Subcutaneous adipose tissue (tissue), 4 donors: Measurements from ENCODE around the gene CRB2. TPM values are rescaled to one million over a fixed set of nuclear protein-coding genes. Genes with fewer than 3 reads are reported as not detected.

Experiments used
- CTCF ChIP-seq: fragments of 450-650 bp; IDR thresholded peaks from one replicate; pipeline ENCODE4 v1.5.1; 2016; ENCODE audit warnings: low read depth, mild to moderate bottlenecking, control low read depth, antibody characterized with exemption, moderate library complexity
- total RNA-seq, 4 donors: library from RNA; depleted of rRNA; stranded (reverse); fragments of >200 nt; gene quantifications; one replicate each; pipeline ENCODE4 v1.1.0, GENCODE V29; 2016

Gene CRB2
- total RNA-seq, 4 donors from 2014 or later, result 0.33 TPM; not detected in 3

GRCh38 chr9:123361731-123362510 lies 5.9 kb downstream of the CRB2 start:
- TF ChIP-seq CTCF, result no peak

GRCh38 chr9:123362856-123363255 lies 6.9 kb downstream of the CRB2 start:
- TF ChIP-seq CTCF, result no peak

GRCh38 chr9:123364241-123364824 lies 8.3 kb downstream of the CRB2 start:
- TF ChIP-seq CTCF, result no peak

GRCh38 chr9:123365287-123365880 lies 9.4 kb downstream of the CRB2 start:
- TF ChIP-seq CTCF, result no peak

GRCh38 chr9:123365881-123366528 lies 10.0 kb downstream of the CRB2 start:
- no peak for TF ChIP-seq CTCF

GRCh38 chr9:123368023-123368422 lies 12.0 kb downstream of the CRB2 start:
- no peak for TF ChIP-seq CTCF

GRCh38 chr9:123368536-123369153 lies 12.6 kb downstream of the CRB2 start:
- no peak for TF ChIP-seq CTCF
